Nephron (organoid): ENCODE measurements around the gene STK32B.
A peak's percentile ranks its signal among the peaks of the same experiment; 100 is the strongest.
"Not testable (repeated sequence)": the region's sequence is repeated elsewhere in the genome, so short reads cannot be mapped to it uniquely, and the experiment has no call there.

Source experiments
- H3K27ac Mint-ChIP-seq, 3 experiments: 2 replicates each; pipeline ENCODE4 v1.8.0; 2020; ENCODE audit warnings: mixed read lengths in 3 of 3, mild to moderate bottlenecking in 2 of 3, moderate library complexity in 1 of 3
- H3K27me3 Mint-ChIP-seq: 2 replicates; pipeline ENCODE4 v1.8.0; 2021; ENCODE audit warnings: low read depth, mild to moderate bottlenecking, moderate library complexity, mixed read lengths
- H3K36me3 Mint-ChIP-seq: 2 replicates; pipeline ENCODE4 v1.8.0; 2020; ENCODE audit warnings: low read depth, mixed read lengths
- H3K4me1 Mint-ChIP-seq: 2 replicates; pipeline ENCODE4 v1.8.0; 2020; ENCODE audit warnings: mixed read lengths
- H3K4me3 Mint-ChIP-seq, 3 experiments: 2 replicates each; pipeline ENCODE4 v1.8.0; 2020; ENCODE audit warnings: mild to moderate bottlenecking in 3 of 3, mixed read lengths in 3 of 3, moderate library complexity in 2 of 3
- H3K9me3 Mint-ChIP-seq: 2 replicates; pipeline ENCODE4 v1.8.0; 2020; ENCODE audit warnings: mixed read lengths
- CTCF ChIP-seq, 3 experiments: fragments of 200-600 bp; sonication (generic); IDR thresholded peaks; one replicate each; pipeline ENCODE4 v1.5.0; 2021; ENCODE audit warnings: antibody characterized with exemption in 3 of 3; ENCODE audit not compliant: unreplicated experiment in 3 of 3

Gene STK32B

GRCh38 chr4:5232549-5232948, 181.3 kb downstream of the STK32B start:
- no peak overlapping the region for H3K4me3 Mint-ChIP-seq
- peaks cover 1% of the 10 kb centered on the region for H3K4me1 Mint-ChIP-seq

GRCh38 chr4:5237086-5237660, 185.9 kb downstream of the STK32B start:
- peaks cover 6% of the 10 kb centered on the region for H3K27me3 Mint-ChIP-seq
- H3K4me1 Mint-ChIP-seq = peaks cover 10% of the 10 kb centered on the region
- no peaks in the 10 kb centered on the region for H3K9me3 Mint-ChIP-seq
- no peak for TF ChIP-seq CTCF (IDR thresholded peaks at IDR 0.05; ENCODE audit: unreplicated experiment in 3 of 3)
- H3K27ac Mint-ChIP-seq = no peak overlapping the region
- no peaks in the 10 kb centered on the region for H3K36me3 Mint-ChIP-seq
- no peak overlapping the region for H3K4me3 Mint-ChIP-seq

More at GRCh38 chr4:5232549-5232948, 181.3 kb downstream of the STK32B start:
- no peak for TF ChIP-seq CTCF (IDR thresholded peaks at IDR 0.05; ENCODE audit: unreplicated experiment in 3 of 3)
- Mint-ChIP-seq H3K36me3 (no peaks in the 10 kb centered on the region), H3K9me3 (no peaks in the 10 kb centered on the region), H3K27ac (no peak overlapping the region), H3K27me3 (peaks cover 16% of the 10 kb centered on the region)

- peaks cover 4% of the 10 kb centered on the region for H3K27me3 Mint-ChIP-seq
- peak overlapping the region in 1 of 3 experiments; percentile 17 for H3K27ac Mint-ChIP-seq
- no peak overlapping the region for H3K4me3 Mint-ChIP-seq
- H3K4me1 Mint-ChIP-seq = peaks cover 10% of the 10 kb centered on the region
- no peaks in the 10 kb centered on the region for H3K9me3 Mint-ChIP-seq
- no peak for TF ChIP-seq CTCF (IDR thresholded peaks at IDR 0.05; ENCODE audit: unreplicated experiment in 3 of 3)
- no peaks in the 10 kb centered on the region for H3K36me3 Mint-ChIP-seq
Observed at GRCh38 chr4:5238173-5238572, 186.9 kb downstream of the STK32B start.

- H3K9me3 Mint-ChIP-seq = peaks cover 24% of the 10 kb centered on the region
- H3K4me3 Mint-ChIP-seq, H3K4me1 Mint-ChIP-seq, H3K27ac Mint-ChIP-seq, H3K36me3 Mint-ChIP-seq: not testable (repeated sequence)
- H3K27me3 Mint-ChIP-seq = peaks cover 17% of the 10 kb centered on the region
Observed at GRCh38 chr4:5247061-5247460, 195.8 kb downstream of the STK32B start.

- H3K9me3 Mint-ChIP-seq = peaks cover 24% of the 10 kb centered on the region
- H3K27me3 Mint-ChIP-seq = peaks cover 22% of the 10 kb centered on the region
- H3K36me3 Mint-ChIP-seq = no peaks in the 10 kb centered on the region
- no peaks in the 10 kb centered on the region for H3K4me1 Mint-ChIP-seq
- no peak for TF ChIP-seq CTCF (IDR thresholded peaks at IDR 0.05; ENCODE audit: unreplicated experiment in 3 of 3)
- H3K27ac Mint-ChIP-seq = no peak overlapping the region
- no peak overlapping the region for H3K4me3 Mint-ChIP-seq
Observed at GRCh38 chr4:5247735-5248134, 196.5 kb downstream of the STK32B start.

GRCh38 chr4:5249727-5250126, 198.4 kb downstream of the STK32B start:
- Mint-ChIP-seq H3K27ac (no peak overlapping the region), H3K4me1 (no peaks in the 10 kb centered on the region), H3K9me3 (peaks cover 24% of the 10 kb centered on the region), H3K4me3 (no peak overlapping the region), H3K36me3 (no peaks in the 10 kb centered on the region), H3K27me3 (peaks cover 17% of the 10 kb centered on the region)
- no peak for TF ChIP-seq CTCF (IDR thresholded peaks at IDR 0.05; ENCODE audit: unreplicated experiment in 3 of 3)

- not testable (repeated sequence) for H3K36me3 Mint-ChIP-seq, H3K27ac Mint-ChIP-seq, H3K4me3 Mint-ChIP-seq, H3K4me1 Mint-ChIP-seq
- H3K9me3 Mint-ChIP-seq = peaks cover 24% of the 10 kb centered on the region
- peaks cover 11% of the 10 kb centered on the region for H3K27me3 Mint-ChIP-seq
Observed at GRCh38 chr4:5250536-5250935, 199.3 kb downstream of the STK32B start.
